ENCODE data around the gene GLP1R. TPM values are rescaled to one million over a fixed set of nuclear protein-coding genes. Genes with fewer than 3 reads are reported as not detected.

The GLP1R gene
- total RNA-seq, 1 experiment from 2014 or later = not detected

- TF ChIP-seq CTCF (conservative IDR thresholded peaks at IDR 0.05; ENCODE audit: low read depth, low read length) (no peak), EZH2 (IDR thresholded peaks at IDR 0.05; ENCODE audit: borderline replicate concordance, low read depth, low read length, poor library complexity, severe bottlenecking) (no peak)
Observed at GRCh38 chr6:39017547-39017880, 31.1 kb upstream of the GLP1R start.

GRCh38 chr6:39018103-39018502 lies 30.5 kb upstream of the GLP1R start:
- Histone ChIP-seq H3K9me3 (ENCODE audit: low read depth, low read length, poor library complexity, severe bottlenecking) (no peaks in the 10 kb centered on the region), H3K36me3 (ENCODE audit: insufficient read depth, low read length, poor library complexity, severe bottlenecking) (no peaks in the 10 kb centered on the region), H3K27me3 (replicated peaks; ENCODE audit: insufficient read depth, low read depth, low read length, poor library complexity) (peaks cover 4% of the 10 kb centered on the region), H3K4me1 (ENCODE audit: insufficient read depth, low read length, poor library complexity, severe bottlenecking) (no peaks in the 10 kb centered on the region), H3K4me3 (ENCODE audit: low read depth, low read length, poor library complexity, severe bottlenecking) (no peak overlapping the region), H3K27ac (ENCODE audit: low read depth, low read length, poor library complexity, severe bottlenecking) (no peak overlapping the region)
- intact Hi-C loops (cut with micrococcal nuclease; ENCODE audit: unreplicated experiment) = no loop called here
- no peak for DNase-seq (ENCODE audit: low spot score)
- ChIA-PET POLR2A (ENCODE audit: low non-redundant PET) (no interaction called here), CTCF (no interaction called here)
- TF ChIP-seq CTCF (conservative IDR thresholded peaks at IDR 0.05; ENCODE audit: low read depth, low read length) (no peak), EZH2 (IDR thresholded peaks at IDR 0.05; ENCODE audit: borderline replicate concordance, low read depth, low read length, poor library complexity, severe bottlenecking) (no peak)
- no TSS peak for BruUV-seq (replicated peaks)

More at GRCh38 chr6:39017547-39017880, 31.1 kb upstream of the GLP1R start:
- Histone ChIP-seq H3K27ac (ENCODE audit: low read depth, low read length, poor library complexity, severe bottlenecking) (no peak overlapping the region), H3K27me3 (replicated peaks; ENCODE audit: insufficient read depth, low read depth, low read length, poor library complexity) (peaks cover 10% of the 10 kb centered on the region), H3K4me1 (ENCODE audit: insufficient read depth, low read length, poor library complexity, severe bottlenecking) (no peaks in the 10 kb centered on the region), H3K36me3 (ENCODE audit: insufficient read depth, low read length, poor library complexity, severe bottlenecking) (no peaks in the 10 kb centered on the region), H3K9me3 (ENCODE audit: low read depth, low read length, poor library complexity, severe bottlenecking) (no peaks in the 10 kb centered on the region), H3K4me3 (ENCODE audit: low read depth, low read length, poor library complexity, severe bottlenecking) (no peak overlapping the region)
- BruUV-seq (replicated peaks) = no TSS peak
- ChIA-PET CTCF (no interaction called here), POLR2A (ENCODE audit: low non-redundant PET) (no interaction called here)
- intact Hi-C loops (cut with micrococcal nuclease; ENCODE audit: unreplicated experiment) = no loop called here
- no peak for DNase-seq (ENCODE audit: low spot score)

GRCh38 chr6:39020136-39020535 lies 28.4 kb upstream of the GLP1R start:
- POLR2A ChIA-PET (ENCODE audit: low non-redundant PET) = no interaction called here
- BruUV-seq (replicated peaks) = no TSS peak
- no peak overlapping the region for H3K4me3 ChIP-seq (ENCODE audit: low read depth, low read length, poor library complexity, severe bottlenecking)
- intact Hi-C loops (cut with micrococcal nuclease; ENCODE audit: unreplicated experiment) = no loop called here
- CTCF ChIA-PET = no interaction called here
- H3K27me3 ChIP-seq (replicated peaks; ENCODE audit: insufficient read depth, low read depth, low read length, poor library complexity) = peaks cover 3% of the 10 kb centered on the region
- TF ChIP-seq EZH2 (IDR thresholded peaks at IDR 0.05; ENCODE audit: borderline replicate concordance, low read depth, low read length, poor library complexity, severe bottlenecking) (no peak), CTCF (conservative IDR thresholded peaks at IDR 0.05; ENCODE audit: low read depth, low read length) (no peak)
- no peak overlapping the region for H3K27ac ChIP-seq (ENCODE audit: low read depth, low read length, poor library complexity, severe bottlenecking)
- H3K4me1 ChIP-seq (ENCODE audit: insufficient read depth, low read length, poor library complexity, severe bottlenecking) = no peaks in the 10 kb centered on the region
- H3K9me3 ChIP-seq (ENCODE audit: low read depth, low read length, poor library complexity, severe bottlenecking) = no peaks in the 10 kb centered on the region
- no peak for DNase-seq (ENCODE audit: low spot score)
- H3K36me3 ChIP-seq (ENCODE audit: insufficient read depth, low read length, poor library complexity, severe bottlenecking) = no peaks in the 10 kb centered on the region
